H1 (cell line): ENCODE data around the gene KCNMB4. TPM values are rescaled to one million over a fixed set of nuclear protein-coding genes. Genes with fewer than 3 reads are reported as not detected.

Experiments
- CTCF ChIA-PET: fragments of 300-600 bp; sonication (Branson Sonifier 250); formaldehyde crosslinking; loops from one replicate; lab custom pipeline; 2021; ENCODE audit not compliant: partially characterized antibody; lab: Charles Lee
- POLR2A ChIA-PET: fragments of 300-600 bp; sonication (Branson Sonifier 250); formaldehyde crosslinking; loops from one replicate; lab custom pipeline; 2021; ENCODE audit warnings: inconsistent platforms; ENCODE audit not compliant: partially characterized antibody; lab: Charles Lee
- DNase-seq, 2 experiments: peaks; one replicate each; pipeline versions ENCODE4 v3.0.0 to v3.0.0-alpha.2; 2010 to 2022; ENCODE audit warnings: low spot score in 2 of 2, low read depth in 1 of 2, mixed read lengths in 1 of 2
- FAIRE-seq: peaks from 2 replicates; lab custom pipeline; 2011; peaks lifted over from hg19 to GRCh38; lab: Jason Lieb, UNC
- H2AFZ ChIP-seq: 2 replicates; pipeline ENCODE4 v1.8.1; 2012; ENCODE audit warnings: low read length, inconsistent platforms
- H2AK5ac ChIP-seq: 2 replicates; pipeline ENCODE4 v1.6.1; 2013; ENCODE audit warnings: low read depth, low read length
- H2BK120ac ChIP-seq: replicated peaks from 2 replicates; pipeline ENCODE3; 2013; ENCODE audit warnings: low read depth, low read length, inconsistent platforms
- H2BK12ac ChIP-seq: 2 replicates; pipeline ENCODE4 v1.6.1; 2013; ENCODE audit warnings: low read depth, low read length
- H2BK15ac ChIP-seq: 2 replicates; pipeline ENCODE4 v1.6.1; 2013; ENCODE audit warnings: low read length
- H2BK20ac ChIP-seq: 2 replicates; pipeline ENCODE4 v1.6.1; 2013; ENCODE audit warnings: low read length
- H2BK5ac ChIP-seq: 2 replicates; pipeline ENCODE4 v1.6.1; 2013; ENCODE audit warnings: low read depth, low read length
- H3K14ac ChIP-seq: 2 replicates; pipeline ENCODE4 v1.6.1; 2013; ENCODE audit warnings: inconsistent platforms; ENCODE audit not compliant: insufficient read length
- H3K18ac ChIP-seq: 2 replicates; pipeline ENCODE4 v1.6.1; 2013; ENCODE audit warnings: low read length; ENCODE audit errors: extremely low read depth
- H3K23ac ChIP-seq: 2 replicates; pipeline ENCODE4 v1.6.1; 2013; ENCODE audit warnings: inconsistent platforms; ENCODE audit not compliant: insufficient read length
- H3K23me2 ChIP-seq: 2 replicates; pipeline ENCODE4 v1.6.1; 2013; ENCODE audit warnings: low read depth, low read length
- H3K27ac ChIP-seq: 2 replicates; pipeline ENCODE4 v1.6.1; 2011; ENCODE audit warnings: low read depth, low read length, inconsistent platforms
- H3K27me3 ChIP-seq, 4 experiments: replicated peaks in 1 of 4; 1 replicate in 1 of 4; 2 replicates in 3 of 4; pipeline versions ENCODE4 v1.6.1 to v1.8.1; 2011 to 2013; ENCODE audit warnings: low read length in 3 of 4, mild to moderate bottlenecking in 3 of 4, inconsistent platforms in 2 of 4, mixed read lengths in 2 of 4, moderate library complexity in 1 of 4; ENCODE audit not compliant: control insufficient read depth in 3 of 4, insufficient read depth in 3 of 4; ENCODE audit errors: extremely low read depth in 1 of 4
- H3K36me3 ChIP-seq, 4 experiments: 2 replicates each; pipeline versions ENCODE4 v1.6.1 to v1.8.1; 2011 to 2013; ENCODE audit warnings: mild to moderate bottlenecking in 4 of 4, low read length in 3 of 4, moderate library complexity in 2 of 4, control low read depth in 1 of 4, inconsistent platforms in 1 of 4; ENCODE audit not compliant: insufficient read depth in 4 of 4, control insufficient read depth in 2 of 4
- H3K4ac ChIP-seq: replicated peaks from 2 replicates; pipeline ENCODE3; 2013; ENCODE audit warnings: low read length, low read depth, mixed read lengths, inconsistent platforms; ENCODE audit not compliant: insufficient read length
- H3K4me1 ChIP-seq, 4 experiments: replicated peaks in 1 of 4; 1 replicate in 1 of 4; 2 replicates in 3 of 4; pipeline versions ENCODE4 v1.6.1 to v1.8.1; 2011 to 2013; ENCODE audit warnings: low read length in 3 of 4, inconsistent platforms in 2 of 4, mixed read lengths in 1 of 4; ENCODE audit not compliant: insufficient read depth in 4 of 4, control insufficient read depth in 3 of 4
- H3K4me2 ChIP-seq, 2 experiments: 2 replicates each; pipeline versions ENCODE4 v1.6.1 to v1.8.1; 2011 to 2013; ENCODE audit warnings: low read depth in 2 of 2, low read length in 2 of 2, control low read depth in 1 of 2, inconsistent platforms in 1 of 2, mild to moderate bottlenecking in 1 of 2; ENCODE audit not compliant: insufficient read depth in 1 of 2
- H3K4me3 ChIP-seq, 4 experiments: fragments of 200-600, 300-600 bp in 1 of 4; sonication (generic), shearing (Covaris generic), sonication (Bioruptor Twin) in 1 of 4; 2 replicates each; pipeline versions ENCODE4 v1.5.1 to v1.8.1; 2011 to 2016; ENCODE audit warnings: low read length in 4 of 4, low read depth in 3 of 4, control low read depth in 2 of 4, inconsistent platforms in 2 of 4, mild to moderate bottlenecking in 2 of 4, mixed read lengths in 1 of 4, moderate library complexity in 1 of 4; ENCODE audit not compliant: insufficient read depth in 2 of 4; ENCODE audit errors: extremely low read depth in 1 of 4
- H3K56ac ChIP-seq: replicated peaks from 2 replicates; pipeline ENCODE3; 2013; ENCODE audit warnings: low read depth, mild to moderate bottlenecking, mixed read lengths, low read length, inconsistent platforms; ENCODE audit not compliant: insufficient read length
- H3K79me1 ChIP-seq: 2 replicates; pipeline ENCODE4 v1.6.1; 2013; ENCODE audit warnings: low read depth, low read length, control low read depth
- H3K79me2 ChIP-seq, 2 experiments: 2 replicates each; pipeline versions ENCODE4 v1.6.1 to v1.8.1; 2012 to 2013; ENCODE audit warnings: low read length in 2 of 2, mild to moderate bottlenecking in 2 of 2, inconsistent platforms in 1 of 2; ENCODE audit not compliant: insufficient read depth in 2 of 2, control insufficient read depth in 1 of 2
- H3K9ac ChIP-seq, 4 experiments: replicated peaks in 1 of 4; 1 replicate in 1 of 4; 2 replicates in 3 of 4; pipeline versions ENCODE4 v1.6.1 to v1.8.1; 2011 to 2013; ENCODE audit warnings: low read depth in 3 of 4, low read length in 3 of 4, control low read depth in 2 of 4, mild to moderate bottlenecking in 2 of 4, moderate library complexity in 2 of 4, inconsistent platforms in 1 of 4; ENCODE audit errors: extremely low read depth in 1 of 4
- H3K9me3 ChIP-seq, 2 experiments: 2 replicates each; pipeline versions ENCODE4 v1.6.1 to v1.8.1; 2012 to 2013; ENCODE audit warnings: mild to moderate bottlenecking in 2 of 2, moderate library complexity in 2 of 2, control low read depth in 1 of 2, inconsistent platforms in 1 of 2, low read depth in 1 of 2, low read length in 1 of 2, mixed read lengths in 1 of 2; ENCODE audit not compliant: insufficient read depth in 2 of 2
- H4K20me1 ChIP-seq, 2 experiments: replicated peaks in 1 of 2; 2 replicates each; pipeline versions ENCODE3 to v1.8.1; 2011 to 2013; ENCODE audit warnings: inconsistent platforms in 2 of 2, low read length in 2 of 2, mild to moderate bottlenecking in 1 of 2; ENCODE audit not compliant: insufficient read depth in 2 of 2, control insufficient read depth in 1 of 2
- H4K5ac ChIP-seq: 2 replicates; pipeline ENCODE4 v1.6.1; 2013; ENCODE audit warnings: low read length, low read depth, mixed read lengths, inconsistent platforms; ENCODE audit not compliant: insufficient read length
- H4K8ac ChIP-seq: 2 replicates; pipeline ENCODE4 v1.8.0; 2013; ENCODE audit warnings: mild to moderate bottlenecking, moderate library complexity, low read length, inconsistent platforms; ENCODE audit not compliant: insufficient read depth; ENCODE audit errors: extremely low read depth
- H4K91ac ChIP-seq: replicated peaks from 2 replicates; pipeline ENCODE3; 2013; ENCODE audit warnings: low read length, mixed read lengths, inconsistent platforms; ENCODE audit not compliant: insufficient read length
- CBX8 ChIP-seq: fragments of 300-800, 300-1000 bp; sonication (generic); IDR thresholded peaks from 2 replicates; pipeline ENCODE4 v1.7.1; 2016; ENCODE audit warnings: low read depth, low read length, borderline replicate concordance
- CTBP2 ChIP-seq: IDR thresholded peaks from 2 replicates; pipeline ENCODE4 v1.7.0; 2011; ENCODE audit warnings: borderline replicate concordance, mild to moderate bottlenecking, moderate library complexity, mixed read lengths, low read length; ENCODE audit not compliant: insufficient read depth, insufficient read length
- GABPA ChIP-seq: IDR thresholded peaks from 2 replicates; pipeline ENCODE4 v1.6.1; 2011; ENCODE audit warnings: mild to moderate bottlenecking, low read length, moderate library complexity, borderline replicate concordance; ENCODE audit not compliant: insufficient read depth
- KDM4A ChIP-seq: IDR thresholded peaks from one replicate; pipeline ENCODE4 v1.7.1; 2012; ENCODE audit warnings: low read depth, mild to moderate bottlenecking, moderate library complexity, low read length, inconsistent platforms; ENCODE audit not compliant: severe bottlenecking
- PHF8 ChIP-seq: fragments of 200-600 bp; sonication (generic); conservative IDR thresholded peaks from 2 replicates; pipeline ENCODE4 v1.7.1; 2012; ENCODE audit warnings: low read depth, mild to moderate bottlenecking, inconsistent platforms, low read length, moderate library complexity
- SAP30 ChIP-seq: fragments of 300-600 bp; sonication (generic); IDR thresholded peaks from 2 replicates; pipeline ENCODE4 v1.7.1; 2012; ENCODE audit warnings: low read length, moderate library complexity, mild to moderate bottlenecking, inconsistent platforms; ENCODE audit not compliant: insufficient read depth, insufficient replicate concordance
- SP1 ChIP-seq: IDR thresholded peaks from 2 replicates; pipeline ENCODE4 v1.6.1; 2011; ENCODE audit warnings: low read depth, low read length
- SUZ12 ChIP-seq: fragments of 200-600 bp; sonication (generic); IDR thresholded peaks from 2 replicates; pipeline ENCODE4 v1.6.1; 2012; ENCODE audit warnings: mild to moderate bottlenecking, inconsistent platforms, low read length, moderate library complexity, mixed read lengths
- YY1 ChIP-seq: IDR thresholded peaks from 2 replicates; pipeline ENCODE4 v1.6.1; 2011; ENCODE audit warnings: low read depth, mild to moderate bottlenecking, low read length
- ZNF274 ChIP-seq: IDR thresholded peaks from 2 replicates; pipeline ENCODE4 v1.7.0; 2012; ENCODE audit warnings: low read length, borderline replicate concordance; ENCODE audit errors: extremely low read depth
- WGBS, 2 experiments: shearing (Covaris generic) in 1 of 2; methylation state at CpG; one replicate each; pipeline versions ENCODE4 v1.1.6 to v1.1.7; 2013 to 2015; ENCODE audit warnings: low lambda C conversion rate in 2 of 2, mixed read lengths in 2 of 2, inconsistent platforms in 1 of 2, low coverage in 1 of 2, missing lambda C conversion rate in 1 of 2; ENCODE audit not compliant: insufficient replicate concordance in 2 of 2, insufficient coverage in 1 of 2, insufficient read length in 1 of 2; ENCODE audit errors: extremely low coverage in 1 of 2, missing lambda C conversion rate in 1 of 2; 5-methylcytosine and 5-hydroxymethylcytosine counted together
- polyA plus RNA-seq, 7 experiments: library from polyadenylated mRNA; depleted of rRNA in 3 of 7; stranded (reverse) in 5 of 7; unstranded in 2 of 7; fragments of >200 nt in 5 of 7; fragments of 200-250 nt in 2 of 7; gene quantifications; 1 replicate in 5 of 7; 2 replicates in 1 of 7; 4 replicates in 1 of 7; pipeline versions ENCODE4 v1.2.1 to v1.2.3, GENCODE V29; 2011 to 2013; ENCODE audit warnings: missing spikeins in 2 of 7, mixed read lengths in 2 of 7
- total RNA-seq: library from RNA; stranded (reverse); fragmentation: NEBNext Ultra II Directional; extraction: Animal tissue kit (Norgen Biotek cat#: 25700); gene quantifications from 2 replicates; pipeline ENCODE4 v1.2.1, GENCODE V29; 2021

Gene KCNMB4
- total and polyA plus RNA-seq, 2 of the 8 experiments (the other 6 are each of a cell fraction or from before 2014, with no cell fraction given), result 10.9 to 16.0 TPM

- no peaks in the 10 kb centered on the region for H3K9me3 ChIP-seq
- H2BK20ac ChIP-seq, result no peak overlapping the region
- peaks cover 0 to 3% (median 0%) of the 10 kb centered on the region in 4 experiments; a peak in 3 of 8 replicates for H3K36me3 ChIP-seq
- peaks cover 0 to 7% (median 0%) of the 10 kb centered on the region in 4 experiments; a peak in 2 of 7 replicates for H3K27me3 ChIP-seq
- H3K56ac ChIP-seq, result no peak overlapping the region
- H4K8ac ChIP-seq, result no peak overlapping the region
- H4K91ac ChIP-seq, result no peak overlapping the region
- H3K4me3 ChIP-seq, result peak overlapping the region; percentile 64 to 100 (median 92)
- H3K18ac ChIP-seq, result 0 out of 2 replicates have a peak overlapping the region, but pooled peaks have one; percentile 25
- 0 out of 2 replicates have a peak overlapping the region, but pooled peaks have one; percentile 14 for H2BK5ac ChIP-seq
- peaks cover 0 to 7% (median 2%) of the 10 kb centered on the region in 4 experiments; a peak in 4 of 7 replicates for H3K4me1 ChIP-seq
- H2BK15ac ChIP-seq, result no peak overlapping the region
- H3K14ac ChIP-seq, result no peak overlapping the region
- no peak overlapping the region for H3K4ac ChIP-seq
- H3K27ac ChIP-seq, result no peak overlapping the region
- H2BK12ac ChIP-seq, result no peak overlapping the region; the same call in 1 of the 2 replicates
- 0 out of 2 replicates have a peak, but pooled peaks cover 2% of the 10 kb centered on the region for H3K79me1 ChIP-seq
- DNase-seq (no peak), FAIRE-seq (peak; percentile 68)
- H3K4me2 ChIP-seq, result peak overlapping the region; percentile 80 to 97
- H2AK5ac ChIP-seq, result no peak overlapping the region
- no peak overlapping the region for H4K5ac ChIP-seq
- peaks cover 16% of the 10 kb centered on the region for H3K23me2 ChIP-seq
- no peak overlapping the region for H3K23ac ChIP-seq
- H2AFZ ChIP-seq, result peak overlapping the region; percentile 30; the same call in 1 of the 2 replicates
- H3K9ac ChIP-seq, result peak overlapping the region; percentile 43 to 80 (median 58)
- POLR2A ChIA-PET, result interaction anchor here (1.7 to 2.6 kb wide), 2 partner anchors 9 to 33 kb away, joined by 5 to 11 read pairs; no protein-coding TSS in a partner anchor
- 1% methylated on average over 21 of the region's 21 CpGs; no CpG with 5 or more reads in 1 of the 2 experiments for WGBS, 2 experiments
- H2BK120ac ChIP-seq, result no peak overlapping the region
- H4K20me1 ChIP-seq, result no peaks in the 10 kb centered on the region
- CTCF ChIA-PET, result interaction anchor here (0.6 to 1.1 kb wide), 3 partner anchors 44 to 467 kb away, joined by 3 read pairs; no protein-coding TSS in a partner anchor
- H3K79me2 ChIP-seq, result peaks cover 0 to 30% of the 10 kb centered on the region in 2 experiments; a peak in 2 of 4 replicates
- TF ChIP-seq SAP30 (peak; percentile 42), CTBP2 (no peak), SUZ12 (no peak), ZNF274 (no peak), KDM4A (no peak), YY1 (peak; percentile 32; the same call in 1 of the 2 replicates), SP1 (0 out of 2 replicates have a peak, but pooled peaks have one; percentile 32), PHF8 (no peak), CBX8 (no peak), GABPA (no peak)
These were observed 1.4 kb downstream of the KCNMB4 start for GRCh38 chr12:70367258-70368141.
